Measurements from ENCODE around the gene NME3. TPM values are rescaled to one million over a fixed set of nuclear protein-coding genes. Genes with fewer than 3 reads are reported as not detected.
A peak's percentile ranks its signal among the peaks of the same experiment; 100 is the strongest.

The NME3 gene
- total RNA-seq, 1 donor from 2014 or later: 38.9 TPM

DNA sequence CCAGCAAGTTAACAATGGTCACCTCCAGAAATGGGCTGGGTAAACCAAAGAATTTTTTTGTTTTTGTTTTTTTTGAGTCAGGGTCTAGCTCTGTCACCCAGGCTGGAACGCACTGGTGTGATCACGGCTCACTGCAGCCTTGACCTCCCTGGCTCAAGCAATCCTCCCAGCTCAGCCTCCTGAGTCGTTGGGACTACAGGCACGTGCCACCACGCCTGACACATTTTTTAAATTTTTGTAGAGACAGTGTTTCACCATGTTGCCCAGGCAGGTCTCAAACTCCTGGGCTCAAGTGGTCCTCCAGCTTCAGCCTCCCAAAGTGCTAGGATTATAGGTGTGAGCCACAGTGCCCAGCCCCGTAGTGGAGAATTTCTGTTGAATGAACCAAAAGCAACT is 9.3 kb upstream of the NME3 start:
- no peak for DNase-seq (ENCODE audit: low read depth)

DNA sequence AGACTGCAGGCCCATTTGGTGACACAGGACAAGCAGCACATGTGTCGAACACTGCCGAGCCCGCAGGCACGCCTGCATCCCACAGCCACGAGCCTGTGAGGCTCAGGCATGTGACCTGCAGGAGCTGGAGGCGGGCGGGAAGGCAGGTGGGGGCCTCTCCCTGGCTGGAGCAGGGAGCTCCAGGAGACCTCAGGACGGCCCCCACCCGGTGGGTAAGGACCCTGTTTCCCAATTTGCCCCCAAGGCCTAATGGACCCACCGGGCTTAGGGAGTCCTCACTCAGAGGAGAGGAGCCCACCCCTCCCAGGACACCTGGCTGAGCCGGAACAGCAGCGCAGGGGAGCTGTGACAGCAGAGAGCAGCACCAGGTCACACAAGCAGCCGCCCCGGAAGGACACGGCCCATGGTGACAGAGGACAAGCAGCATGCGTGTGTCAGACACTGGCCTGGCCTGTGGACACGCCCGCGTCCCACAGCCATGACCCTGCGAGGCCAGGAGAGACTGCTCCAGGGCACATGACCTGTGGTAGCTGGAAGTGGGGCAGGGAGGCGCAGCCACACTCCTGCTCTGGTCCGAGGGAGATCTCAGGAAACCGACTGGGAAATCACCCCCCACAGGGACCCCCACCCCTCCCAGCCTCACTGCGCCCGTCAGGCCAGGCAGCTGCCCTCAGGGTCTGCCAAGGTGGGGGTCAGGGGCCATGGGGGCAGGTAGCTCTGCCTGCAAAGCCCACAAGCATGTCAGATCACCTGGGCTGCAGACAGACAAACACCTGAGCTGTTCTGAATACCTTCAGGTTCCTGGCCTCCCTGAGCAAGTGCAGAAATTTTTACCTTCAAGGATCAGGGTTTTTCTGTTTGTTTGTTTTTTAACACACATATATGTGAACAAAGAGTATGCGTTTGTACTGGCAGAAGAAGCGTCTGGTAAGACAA is 8.7 kb upstream of the NME3 start:
- no peak for DNase-seq (ENCODE audit: low read depth)

DNA sequence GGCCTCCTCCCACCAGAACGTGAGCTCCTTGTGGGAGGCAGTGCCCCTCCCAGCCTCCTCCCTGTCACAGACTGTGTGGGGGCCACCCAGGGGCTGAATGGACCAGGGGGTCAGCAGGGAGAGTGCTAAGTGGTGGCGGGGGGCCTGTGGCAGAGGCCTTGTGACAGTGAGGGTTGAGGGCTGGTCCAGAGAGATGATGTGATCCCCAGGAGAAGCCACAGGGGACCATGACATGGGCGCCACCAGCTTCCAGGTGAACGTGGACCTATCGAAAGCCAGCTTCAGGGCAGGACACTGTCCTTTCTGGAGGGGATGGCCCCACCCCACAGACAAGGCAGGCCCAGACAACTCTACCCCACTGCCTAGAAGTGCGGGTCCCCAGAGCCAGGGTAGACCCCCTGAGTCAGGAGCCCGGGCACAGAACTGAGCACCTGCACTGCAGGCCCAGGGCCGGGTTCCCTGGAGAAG is 7.9 kb upstream of the NME3 start:
- DNase-seq (ENCODE audit: low read depth): no peak

DNA sequence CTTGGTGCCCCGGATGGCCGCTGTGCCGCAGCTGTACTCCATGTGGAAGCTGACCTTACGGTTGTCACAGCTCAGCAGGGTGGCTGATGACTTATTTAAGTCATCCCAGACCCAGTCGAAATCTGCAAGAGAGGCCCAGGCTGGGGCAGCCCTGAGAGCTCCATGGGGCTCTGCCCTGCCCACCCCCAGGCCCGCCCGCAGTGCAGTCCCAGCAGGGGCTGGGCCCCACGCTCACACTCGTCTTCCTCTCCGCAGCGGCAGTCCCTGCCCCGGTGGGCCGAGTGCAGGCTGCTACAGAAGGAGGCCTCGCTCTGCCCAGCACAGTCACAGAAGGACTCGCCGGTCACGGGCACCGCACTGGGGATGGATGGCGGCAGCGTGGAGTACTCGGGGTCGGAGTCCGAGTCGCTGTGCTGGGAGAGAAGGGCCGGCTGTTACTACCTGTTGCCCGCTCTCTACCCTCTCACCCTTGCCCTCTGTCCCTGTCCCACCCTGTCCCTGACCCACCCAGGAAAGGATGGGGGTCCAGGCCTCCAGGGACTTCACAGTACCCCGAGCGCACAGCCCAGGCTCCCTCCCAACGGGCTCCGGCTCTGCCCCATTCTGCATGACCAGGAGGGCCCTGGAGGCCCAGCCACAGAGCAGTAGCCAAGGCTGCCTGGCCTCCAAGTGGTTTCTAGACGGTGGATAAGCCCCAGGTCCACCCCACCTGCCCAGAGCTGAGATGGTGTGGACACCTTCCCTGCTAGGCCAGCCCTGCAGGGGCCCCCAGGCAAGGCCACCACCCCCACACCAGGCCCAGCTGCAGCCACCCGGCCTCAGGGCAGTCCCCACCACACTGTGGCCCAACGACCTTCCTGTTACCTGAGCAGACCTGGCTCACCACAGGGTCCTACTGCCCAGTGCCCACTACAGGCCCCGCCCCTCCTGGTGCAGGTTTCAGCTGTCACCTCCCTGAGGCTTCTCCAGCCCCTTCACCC is 7.1 kb upstream of the NME3 start:
- no peak for DNase-seq (ENCODE audit: low read depth)

DNA sequence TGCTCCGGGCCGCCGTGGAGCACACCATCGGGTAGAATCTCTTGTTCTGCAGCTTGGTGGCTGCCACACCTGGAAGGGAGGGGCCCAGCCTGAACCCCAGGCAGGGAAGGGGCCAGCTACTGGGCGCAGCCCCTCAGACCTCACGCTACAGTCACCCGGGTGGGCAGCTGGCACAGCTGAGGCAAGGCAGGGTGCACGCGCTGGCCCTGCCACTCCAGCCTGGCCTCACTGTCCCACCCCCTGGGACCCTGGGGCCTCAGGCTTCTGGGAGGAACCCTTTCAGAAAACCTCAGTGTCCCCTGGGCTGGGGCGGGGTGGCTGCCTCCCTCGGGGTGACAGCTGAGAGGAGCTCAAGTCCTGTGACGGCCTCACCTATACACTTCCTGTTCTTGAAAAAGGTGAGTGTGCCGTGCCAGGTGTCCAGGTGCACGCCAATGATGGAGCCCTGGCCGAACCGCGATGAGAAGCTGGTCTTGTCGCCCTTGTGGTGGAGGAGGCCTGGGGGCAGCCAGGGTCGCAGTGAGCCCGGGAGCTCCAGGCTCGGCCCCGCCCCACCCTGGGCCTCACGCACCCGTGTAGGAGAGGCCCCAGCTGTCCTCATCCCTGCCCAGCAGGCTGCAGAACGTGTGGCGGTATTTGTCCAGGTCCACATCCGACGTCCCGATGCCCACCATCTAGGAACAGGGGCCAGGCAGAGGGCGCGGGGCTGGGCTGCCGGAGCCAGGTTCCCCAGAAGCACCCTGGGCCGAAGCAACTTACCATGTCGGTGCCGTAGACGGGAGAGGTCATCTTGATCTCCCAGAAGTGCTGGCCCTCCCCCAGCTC is 6.2 kb upstream of the NME3 start:
- DNase-seq (ENCODE audit: low read depth): no peak

DNA sequence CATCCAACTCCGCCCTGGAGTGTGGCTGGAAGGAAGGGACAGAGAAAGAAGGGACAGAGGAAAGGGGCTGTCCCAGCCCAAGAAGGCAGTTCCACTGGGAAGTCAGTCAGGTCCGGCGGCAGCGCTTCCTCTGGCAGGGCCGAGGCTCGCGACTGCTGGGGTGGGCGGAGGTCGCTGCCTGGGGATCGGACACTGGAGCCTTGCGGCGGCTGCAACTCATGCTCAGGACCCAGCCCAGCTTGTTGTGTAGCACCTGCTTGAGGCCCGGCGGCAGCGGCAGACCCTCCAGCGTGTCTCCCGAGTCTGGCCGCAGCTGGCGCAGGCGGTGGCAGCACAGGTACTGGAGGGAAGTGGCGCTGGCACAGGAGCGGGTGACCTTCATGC is 5.6 kb upstream of the NME3 start:
- no peak for DNase-seq (ENCODE audit: low read depth)

DNA sequence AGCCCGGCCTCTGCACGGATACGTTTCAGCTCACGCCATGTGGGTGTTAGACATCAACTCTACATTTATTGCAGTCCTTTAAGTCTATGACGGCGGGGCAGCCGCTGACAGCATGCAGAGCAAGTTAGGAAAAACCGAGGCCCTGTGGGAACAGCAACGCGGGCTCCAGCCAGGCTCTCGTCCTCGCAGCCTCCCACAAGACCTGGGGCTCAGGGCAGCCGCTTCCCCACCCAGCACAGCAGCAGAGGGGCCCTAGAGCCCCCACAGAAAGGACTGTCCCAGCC is 5.3 kb upstream of the NME3 start:
- no peak for DNase-seq (ENCODE audit: low read depth)

DNA sequence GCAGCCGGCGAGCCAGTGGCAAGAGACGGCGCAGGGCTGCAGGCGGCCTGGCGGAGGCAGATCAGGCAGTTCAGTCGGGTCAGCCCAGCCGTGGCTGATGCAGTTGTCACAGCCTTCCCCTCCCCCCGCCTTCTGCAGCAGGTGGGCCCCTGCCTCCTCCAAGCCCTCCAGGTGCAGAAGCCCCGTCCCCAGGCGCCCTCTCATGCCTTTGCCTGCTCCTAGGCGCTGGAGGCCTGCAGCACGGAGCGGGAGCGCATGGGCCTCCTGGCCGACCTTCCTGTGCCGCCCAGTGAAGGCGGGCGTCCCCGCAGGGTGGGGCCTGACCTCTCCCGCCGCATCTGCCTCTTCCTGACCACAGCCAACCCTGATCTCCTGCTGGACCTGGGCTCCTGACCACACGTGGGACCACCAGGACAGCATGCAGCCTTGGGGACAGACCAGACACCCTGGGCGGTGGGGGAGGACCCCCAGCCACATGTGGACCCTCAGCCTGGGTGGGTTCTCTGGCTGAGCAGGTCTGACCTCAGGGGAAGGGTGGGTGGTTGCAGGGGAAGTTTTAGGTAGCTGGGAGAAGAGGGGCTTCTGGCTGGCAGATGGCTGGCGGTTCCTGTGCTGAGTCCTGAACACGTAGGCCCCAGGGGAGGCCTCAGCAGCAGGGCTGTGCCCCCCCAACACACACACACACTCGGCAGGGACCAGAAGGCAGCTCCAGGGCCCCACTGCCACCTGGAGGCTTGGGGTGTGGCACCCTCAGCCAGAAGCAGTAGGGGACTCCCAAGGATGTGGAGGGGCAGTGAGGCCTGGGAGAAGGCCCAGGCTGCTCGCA is 4.7 kb upstream of the NME3 start:
- DNase-seq (ENCODE audit: low read depth): no peak

DNA sequence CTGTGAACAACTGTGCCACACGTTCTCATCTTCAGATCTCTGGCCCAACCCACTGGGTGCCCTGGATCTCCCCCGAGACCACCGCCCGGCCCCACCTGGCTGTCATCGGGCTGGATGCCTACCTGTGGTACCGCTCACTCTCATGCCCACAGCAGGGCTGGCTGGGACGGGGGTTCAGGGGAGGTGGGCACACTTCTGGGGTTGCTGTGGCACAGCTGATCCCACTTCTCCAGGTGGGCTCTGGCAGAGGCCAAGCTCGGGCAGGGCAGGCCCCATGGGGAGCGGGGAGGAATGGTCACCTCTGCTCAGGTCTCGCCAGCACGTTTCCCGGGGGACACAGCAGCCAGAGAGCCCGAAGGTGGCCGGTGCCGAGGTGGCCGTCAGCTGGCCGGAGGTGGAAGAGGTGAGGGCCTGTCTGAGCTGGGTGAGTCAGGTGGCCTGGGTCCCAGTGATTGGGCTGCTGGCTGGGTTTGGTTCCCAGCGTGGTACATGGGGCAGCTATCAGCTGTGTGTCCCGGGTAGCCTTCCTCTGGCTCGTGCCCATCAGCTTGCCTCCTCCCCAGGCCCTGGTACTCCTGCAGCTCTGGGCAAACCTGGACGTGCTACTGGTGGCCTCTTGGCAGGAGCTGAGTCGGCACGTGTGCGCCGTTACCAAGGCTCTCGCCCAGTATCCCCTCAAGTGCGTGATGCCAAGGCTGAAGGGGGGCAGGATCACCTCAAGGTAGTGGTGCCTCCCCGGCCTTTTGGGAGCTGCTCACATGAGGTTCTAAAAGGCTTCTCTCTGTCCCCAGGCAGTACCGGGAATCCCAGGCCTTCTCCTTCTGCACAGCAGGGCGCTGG is 3.9 kb upstream of the NME3 start:
- no peak for DNase-seq (ENCODE audit: low read depth)

DNA sequence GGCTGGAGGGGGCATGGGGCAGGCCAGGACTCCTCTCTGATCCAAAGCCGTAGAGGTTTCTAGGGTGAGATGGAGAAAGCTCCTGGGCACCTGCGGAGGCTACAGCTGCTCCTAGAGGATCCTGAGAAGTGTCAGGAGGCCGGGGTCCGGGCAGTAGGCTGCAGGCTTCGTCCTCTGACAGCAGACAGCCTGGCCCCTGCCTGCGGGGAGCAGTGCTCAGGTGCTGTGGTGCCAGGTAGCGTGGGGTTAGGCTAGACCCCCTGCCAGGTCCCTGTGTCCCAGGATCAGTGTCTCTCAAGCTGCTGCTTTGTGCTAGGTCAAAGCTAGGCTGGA is 3.1 kb upstream of the NME3 start:
- DNase-seq (ENCODE audit: low read depth): no peak

DNA sequence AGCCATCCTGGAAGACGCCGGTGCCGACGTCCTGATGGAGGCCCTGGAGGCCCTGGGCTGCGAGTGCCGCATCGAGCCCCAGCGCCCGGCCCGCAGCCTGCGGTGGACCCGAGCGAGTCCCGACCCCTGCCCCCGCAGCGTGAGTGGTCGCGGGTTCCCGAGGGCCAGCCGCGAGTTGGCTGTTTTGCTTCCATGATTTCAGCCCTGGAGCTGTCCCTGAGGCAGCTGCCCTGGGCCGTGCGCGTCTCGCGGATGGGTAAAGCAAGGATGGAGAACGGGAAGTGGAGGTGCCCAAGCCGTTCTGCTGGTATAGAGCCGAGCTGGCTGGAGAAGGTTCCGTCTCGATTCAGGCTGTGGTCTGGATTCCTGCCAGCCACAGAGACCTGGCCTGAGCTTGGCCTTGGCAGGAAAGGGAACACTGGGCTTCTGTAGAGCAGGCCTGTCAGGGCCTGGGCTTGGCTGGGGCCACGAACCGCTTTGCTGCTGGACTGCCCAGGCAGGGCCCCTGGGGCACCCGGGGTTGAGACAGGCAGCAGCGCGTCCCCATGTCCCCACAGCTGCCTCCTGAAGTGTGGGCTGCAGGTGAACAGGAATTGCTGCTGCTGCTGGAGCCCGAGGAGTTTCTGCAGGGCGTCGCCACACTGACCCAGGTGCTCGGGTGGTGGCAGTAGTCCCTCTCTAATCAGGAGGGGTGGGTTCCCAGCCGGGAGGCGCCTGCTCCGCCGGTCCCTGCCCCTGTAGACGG is 2.5 kb upstream of the NME3 start:
- DNase-seq (ENCODE audit: low read depth): no peak

DNA sequence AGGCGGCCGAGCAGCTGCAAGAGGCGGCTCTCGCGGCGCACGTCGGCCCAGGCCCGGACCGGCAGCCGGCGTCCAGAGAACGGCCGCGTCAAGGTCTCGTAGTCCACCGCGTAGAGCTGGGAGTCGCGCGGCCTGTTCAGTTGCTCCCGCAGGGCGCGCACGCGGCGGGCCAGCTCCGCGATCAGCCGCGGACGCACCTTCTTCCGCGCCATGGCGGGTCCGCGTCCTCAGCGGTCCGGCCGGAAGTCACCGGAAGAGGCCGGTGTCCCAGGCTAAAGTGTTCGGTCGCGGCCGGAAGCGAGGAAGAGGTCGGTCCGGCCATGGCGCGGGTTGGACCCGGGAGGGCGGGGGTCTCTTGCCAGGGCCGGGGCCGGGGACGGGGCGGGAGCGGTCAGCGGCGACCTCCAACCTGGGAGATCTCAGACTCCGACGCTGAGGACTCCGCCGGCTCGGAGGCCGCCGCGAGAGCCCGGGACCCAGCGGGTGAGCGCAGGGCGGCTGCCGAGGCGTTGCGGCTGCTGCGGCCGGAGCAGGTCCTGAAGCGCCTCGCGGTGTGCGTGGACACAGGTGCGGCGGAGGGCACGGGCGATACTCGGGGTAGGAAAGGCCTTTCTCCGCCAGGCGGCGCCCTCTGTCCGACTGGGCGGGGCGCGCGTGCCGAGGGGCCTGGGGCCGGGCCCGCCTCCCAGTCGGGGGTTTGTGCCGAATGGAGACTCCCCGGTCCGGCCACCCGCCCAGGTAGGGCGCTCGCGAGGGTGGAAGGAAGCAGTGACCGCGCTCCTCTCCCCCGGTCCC is 1.8 kb upstream of the NME3 start, which contains the start of gene MRPS34:
Gene MRPS34, minus strand, starts transcription at position 227 of the 795 bp plus-strand sequence. Its CDS starts 15 bp downstream, at position 212.
- peak; percentile 44 for DNase-seq (ENCODE audit: low read depth)

DNA sequence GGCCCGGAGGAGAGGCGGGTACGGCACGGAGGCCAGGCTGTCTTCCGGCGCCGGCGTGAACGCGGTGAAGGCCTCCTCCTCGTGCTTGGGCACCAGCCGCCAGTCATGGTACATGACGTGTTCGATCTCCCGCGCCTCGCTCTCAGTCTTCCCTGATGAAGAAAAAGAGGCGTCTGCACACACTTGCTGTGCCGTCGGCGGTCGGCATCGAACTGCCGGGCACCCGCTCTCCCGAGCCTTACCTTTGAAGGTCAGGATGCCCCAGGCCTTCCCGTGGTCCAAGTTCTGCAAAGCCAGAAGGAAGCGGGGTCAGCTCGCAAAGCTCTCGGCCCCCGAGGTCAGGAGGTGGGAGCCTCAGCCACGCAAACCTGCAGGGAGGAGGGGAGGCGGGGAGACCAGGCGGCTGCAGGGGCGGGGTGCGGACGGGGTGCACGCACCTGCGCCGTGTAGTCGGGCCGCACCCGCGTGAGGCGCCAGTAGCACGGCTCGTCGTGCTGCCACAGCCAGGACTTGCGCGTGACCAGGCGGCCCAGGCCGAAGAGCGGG is 1.1 kb upstream of the NME3 start, which contains the start of gene EME2:
Gene EME2, plus strand, starts transcription at position 449 of the 546 bp plus-strand sequence. CDS start 418 bp downstream, outside the sequence.
- no peak for DNase-seq (ENCODE audit: low read depth)

DNA sequence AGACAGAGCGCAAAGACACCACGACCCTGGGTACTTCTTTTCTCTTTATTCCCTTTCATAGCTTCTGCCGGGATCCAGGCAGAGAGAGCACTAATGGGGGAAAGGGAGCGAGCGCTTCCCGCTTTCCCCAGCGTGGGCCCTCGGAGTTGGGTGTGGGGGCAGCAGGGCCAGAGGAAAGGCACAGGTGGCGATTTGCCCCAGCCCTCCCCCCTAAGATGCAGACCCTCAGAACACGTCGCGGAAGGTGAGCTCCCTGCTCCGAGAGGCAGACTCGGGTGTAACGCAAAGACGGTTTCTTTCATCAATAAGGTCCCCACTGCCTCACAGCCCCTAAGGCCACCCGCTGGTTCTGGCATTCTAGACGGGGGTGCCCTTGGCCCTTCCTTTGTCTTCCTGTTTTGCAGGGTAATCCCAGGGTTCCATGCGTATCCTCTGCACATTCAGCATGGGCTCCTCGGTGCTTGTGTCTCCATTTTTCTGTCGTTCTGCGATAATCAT is 570 bp upstream of the NME3 start:
- DNase-seq (ENCODE audit: low read depth): no peak

DNA sequence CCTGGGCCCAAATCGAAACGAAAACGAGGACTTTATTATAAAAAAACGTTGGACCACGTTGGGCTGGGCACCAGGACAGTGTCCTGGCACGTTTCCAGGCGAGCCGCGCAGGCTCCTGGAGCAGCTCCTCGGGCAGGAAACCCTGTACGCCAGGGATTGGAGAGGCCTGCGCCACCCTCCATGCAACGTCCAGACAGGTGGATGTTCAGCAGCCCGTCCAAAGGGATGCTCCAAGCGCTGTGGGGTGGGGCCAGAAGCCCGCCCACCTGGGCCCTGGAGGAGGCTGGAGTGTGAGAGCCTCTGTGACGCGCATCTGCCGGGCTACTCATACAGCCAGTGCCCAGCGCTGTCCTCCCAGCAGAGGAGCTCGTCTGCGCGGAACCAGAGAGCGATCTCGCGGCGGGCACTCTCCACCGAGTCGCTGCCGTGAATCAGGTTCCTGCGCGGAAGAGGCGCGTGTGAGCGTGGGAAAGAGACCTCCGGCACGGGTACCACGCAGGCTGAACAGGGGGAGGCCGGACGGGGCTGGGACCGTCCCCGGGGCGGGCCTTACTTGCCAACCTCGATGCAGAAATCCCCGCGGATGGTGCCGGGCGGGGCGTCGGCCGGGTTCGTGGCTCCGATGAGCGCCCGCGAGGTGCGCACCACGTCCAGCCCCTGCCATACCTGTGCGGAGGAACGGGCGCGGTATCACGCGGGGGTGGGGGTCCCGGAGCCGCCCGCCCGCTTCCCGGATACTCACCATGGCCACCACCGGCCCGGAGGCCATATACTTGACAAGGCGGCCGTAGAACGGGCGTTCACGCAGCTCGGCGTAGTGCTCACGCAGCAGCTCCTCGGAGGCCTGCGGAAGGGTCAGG is 785 bp downstream of the NME3 start:
- DNase-seq (ENCODE audit: low read depth): peak; percentile 23

DNA sequence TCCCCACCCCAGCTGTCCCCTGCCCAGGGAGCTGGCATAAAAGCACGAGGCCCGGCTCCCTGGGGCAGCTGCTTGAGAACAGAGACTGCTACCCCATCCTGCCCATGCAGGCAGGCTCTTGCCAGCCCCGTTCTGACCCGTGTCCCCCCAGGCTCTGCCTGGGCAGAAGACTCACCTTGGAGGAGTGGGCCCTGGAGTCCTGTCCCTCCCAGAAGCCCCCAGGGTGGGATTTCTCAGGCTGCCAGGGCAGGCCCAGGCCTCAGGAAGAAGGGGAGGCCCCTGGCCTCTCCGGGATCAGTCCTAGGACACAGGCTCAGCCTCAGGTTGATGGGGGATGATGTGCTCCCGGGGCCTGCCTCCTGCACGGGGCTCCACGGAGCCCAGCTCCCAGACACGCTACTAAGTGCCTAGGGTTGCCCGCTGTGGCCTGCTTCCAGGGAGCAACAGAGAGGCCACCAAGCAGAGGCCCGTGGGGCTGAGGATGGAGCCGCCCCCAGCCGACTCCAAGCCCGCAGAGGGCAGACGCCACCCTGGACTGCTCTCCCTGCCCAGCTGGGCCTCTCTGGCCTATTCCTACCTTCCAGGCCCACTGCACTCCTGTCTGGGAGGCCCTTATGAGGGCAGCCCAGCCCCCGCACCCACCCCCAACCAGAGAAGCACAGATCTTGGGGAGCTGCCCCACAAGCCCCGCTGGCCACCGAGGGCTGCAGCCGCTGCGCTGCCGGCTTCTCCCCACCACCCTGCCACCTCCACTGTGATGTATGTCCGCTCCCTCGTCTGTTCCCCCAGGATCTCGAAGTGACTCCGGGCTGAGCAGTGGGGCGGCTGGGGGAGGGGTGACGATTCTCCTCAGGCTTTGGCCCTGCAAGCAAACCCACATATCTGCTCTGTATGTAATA is 1.7 kb downstream of the NME3 start:
- DNase-seq (ENCODE audit: low read depth): no peak

Measured in renal cortical epithelial cell (primary cell).